Activated CD8-positive, alpha-beta T cell treated with anti-CD3 and anti-CD28 coated beads for 36 hours (primary cell): ENCODE results near the gene TLCD3A. TPM values are rescaled to one million over a fixed set of nuclear protein-coding genes. Genes with fewer than 3 reads are reported as not detected.

Experiments
- ATAC-seq: fragments of 200-7000 bp; cut with Tn5 transposase; one replicate; pipeline ENCODE4 v1.10.0; 2021; ENCODE audit warnings: mild to moderate bottlenecking, moderate library complexity
- CTCF ChIA-PET: fragments of 350-600 bp; sonication (Branson Sonifier 250); formaldehyde crosslinking; loops from one replicate; lab custom pipeline; 2021; ENCODE audit warnings: antibody characterized with exemption; lab: Charles Lee
- POLR2A ChIA-PET: fragments of 350-600 bp; sonication (Branson Sonifier 250); formaldehyde crosslinking; loops from one replicate; lab custom pipeline; 2021; ENCODE audit warnings: antibody characterized with exemption; lab: Charles Lee
- DNase-seq: peaks from one replicate; pipeline ENCODE4 v3.0.0-alpha.2; 2020
- H3K27ac Mint-ChIP-seq: one replicate; pipeline ENCODE4 v1.8.0; 2021; ENCODE audit warnings: mild to moderate bottlenecking, mixed read lengths
- H3K27me3 Mint-ChIP-seq: one replicate; pipeline ENCODE4 v1.8.0; 2021; ENCODE audit warnings: mixed read lengths
- H3K36me3 Mint-ChIP-seq: one replicate; pipeline ENCODE4 v1.8.0; 2021; ENCODE audit warnings: low read depth, mixed read lengths
- H3K4me1 Mint-ChIP-seq: one replicate; pipeline ENCODE4 v1.8.0; 2021; ENCODE audit warnings: low read depth, mixed read lengths
- H3K4me3 Mint-ChIP-seq: one replicate; pipeline ENCODE4 v1.8.0; 2021; ENCODE audit warnings: mild to moderate bottlenecking, moderate library complexity, mixed read lengths
- H3K9me3 Mint-ChIP-seq: one replicate; pipeline ENCODE4 v1.8.0; 2021; ENCODE audit warnings: mixed read lengths
- intact Hi-C: fragments of 100-400 bp; cut with micrococcal nuclease; formaldehyde crosslinking; loops from one replicate; pipeline ENCODE4 v1.10.0; 2022
- total RNA-seq, 2 experiments: library from RNA; stranded (reverse); gene quantifications; one replicate each; pipeline ENCODE4 v1.2.3, GENCODE V29; 2021
- TF ChIP-seq, protein P1 (sequence below): fragments of 200-600 bp; IDR thresholded peaks from one replicate; pipeline ENCODE4 v1.8.0; 2022; ENCODE audit warnings: antibody characterized with exemption, mild to moderate bottlenecking

TLCD3A gene
- total RNA-seq, 2 experiments from 2014 or later, result 30.9 to 34.4 TPM

DNA sequence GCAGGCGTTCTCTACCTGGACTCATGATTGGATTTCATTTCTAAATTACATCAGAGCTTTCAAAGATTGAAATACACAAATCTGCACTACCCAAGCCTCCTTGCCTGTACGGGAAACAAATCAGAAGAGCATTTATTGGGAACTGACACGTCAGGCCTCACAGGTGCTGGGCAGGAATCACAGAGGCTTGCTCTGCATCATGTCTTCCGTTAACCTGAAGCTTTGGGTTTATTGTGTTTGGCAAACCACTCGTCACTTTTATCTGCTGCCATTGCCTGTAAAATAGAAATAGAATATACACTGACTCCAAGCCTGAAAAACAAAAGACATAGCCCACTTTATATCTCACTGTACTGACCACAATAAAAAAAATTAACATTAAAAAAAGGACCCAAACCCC lies 27.6 kb downstream of the TLCD3A start:
- POLR2A ChIA-PET, result interaction anchor here (1.0 to 1.2 kb wide), 2 partner anchors 22 to 237 kb away, joined by 3 to 4 read pairs; partner anchors contain the start of genes GLOD4, MRM3 and TIMM22
- H3K9me3 Mint-ChIP-seq, result no peaks in the 10 kb centered on the region
- DNase-seq (no peak), ATAC-seq (no peak)
- no peak overlapping the region for H3K27ac Mint-ChIP-seq
- H3K4me1 Mint-ChIP-seq, result no peaks in the 10 kb centered on the region
- intact Hi-C loops, result no loop called here
- TF ChIP-seq, protein P1, sequence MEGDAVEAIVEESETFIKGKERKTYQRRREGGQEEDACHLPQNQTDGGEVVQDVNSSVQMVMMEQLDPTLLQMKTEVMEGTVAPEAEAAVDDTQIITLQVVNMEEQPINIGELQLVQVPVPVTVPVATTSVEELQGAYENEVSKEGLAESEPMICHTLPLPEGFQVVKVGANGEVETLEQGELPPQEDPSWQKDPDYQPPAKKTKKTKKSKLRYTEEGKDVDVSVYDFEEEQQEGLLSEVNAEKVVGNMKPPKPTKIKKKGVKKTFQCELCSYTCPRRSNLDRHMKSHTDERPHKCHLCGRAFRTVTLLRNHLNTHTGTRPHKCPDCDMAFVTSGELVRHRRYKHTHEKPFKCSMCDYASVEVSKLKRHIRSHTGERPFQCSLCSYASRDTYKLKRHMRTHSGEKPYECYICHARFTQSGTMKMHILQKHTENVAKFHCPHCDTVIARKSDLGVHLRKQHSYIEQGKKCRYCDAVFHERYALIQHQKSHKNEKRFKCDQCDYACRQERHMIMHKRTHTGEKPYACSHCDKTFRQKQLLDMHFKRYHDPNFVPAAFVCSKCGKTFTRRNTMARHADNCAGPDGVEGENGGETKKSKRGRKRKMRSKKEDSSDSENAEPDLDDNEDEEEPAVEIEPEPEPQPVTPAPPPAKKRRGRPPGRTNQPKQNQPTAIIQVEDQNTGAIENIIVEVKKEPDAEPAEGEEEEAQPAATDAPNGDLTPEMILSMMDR, result no peak
- H3K36me3 Mint-ChIP-seq, result peaks cover 27% of the 10 kb centered on the region
- no peak overlapping the region for H3K4me3 Mint-ChIP-seq
- H3K27me3 Mint-ChIP-seq, result no peaks in the 10 kb centered on the region
- CTCF ChIA-PET, result interaction anchor here (1.1 to 1.6 kb wide), 2 partner anchors 9 to 221 kb away, joined by 3 read pairs; no protein-coding TSS in a partner anchor

DNA sequence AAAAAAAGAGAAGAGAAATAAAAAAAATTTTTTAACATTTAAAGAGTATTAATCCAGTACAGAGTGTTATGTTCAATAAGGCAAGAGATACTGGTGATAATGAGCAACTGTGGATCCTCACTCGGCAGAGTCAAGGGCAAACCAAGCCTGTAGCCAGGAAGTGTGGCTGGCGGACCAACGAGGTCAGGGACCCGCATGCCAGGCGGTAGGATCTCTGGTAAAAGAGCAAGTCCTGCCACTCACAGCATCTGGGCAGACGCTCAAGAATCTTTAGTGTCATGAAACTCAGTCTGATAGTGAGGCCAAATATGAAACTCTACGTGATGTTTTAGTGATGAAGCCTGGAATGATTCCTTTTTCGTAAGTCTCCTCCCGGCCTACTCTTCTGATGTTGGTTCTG lies 28.0 kb downstream of the TLCD3A start:
- no peaks in the 10 kb centered on the region for H3K4me1 Mint-ChIP-seq
- peaks cover 30% of the 10 kb centered on the region for H3K36me3 Mint-ChIP-seq
- no peaks in the 10 kb centered on the region for H3K27me3 Mint-ChIP-seq
- no peak overlapping the region for H3K4me3 Mint-ChIP-seq
- no peak for ATAC-seq
- intact Hi-C loops, result no loop called here
- H3K9me3 Mint-ChIP-seq, result no peaks in the 10 kb centered on the region
- no peak overlapping the region for H3K27ac Mint-ChIP-seq
- DNase-seq, result no peak
- POLR2A ChIA-PET, result interaction anchor here (1.0 kb wide), 1 partner anchor 236 kb away, joined by 3 read pairs; the partner anchor contains the start of gene TIMM22
- TF ChIP-seq, protein P1, result no peak
- CTCF ChIA-PET, result interaction anchor here (1.6 kb wide), 1 partner anchor 220 kb away, joined by 3 read pairs; no protein-coding TSS in a partner anchor

DNA sequence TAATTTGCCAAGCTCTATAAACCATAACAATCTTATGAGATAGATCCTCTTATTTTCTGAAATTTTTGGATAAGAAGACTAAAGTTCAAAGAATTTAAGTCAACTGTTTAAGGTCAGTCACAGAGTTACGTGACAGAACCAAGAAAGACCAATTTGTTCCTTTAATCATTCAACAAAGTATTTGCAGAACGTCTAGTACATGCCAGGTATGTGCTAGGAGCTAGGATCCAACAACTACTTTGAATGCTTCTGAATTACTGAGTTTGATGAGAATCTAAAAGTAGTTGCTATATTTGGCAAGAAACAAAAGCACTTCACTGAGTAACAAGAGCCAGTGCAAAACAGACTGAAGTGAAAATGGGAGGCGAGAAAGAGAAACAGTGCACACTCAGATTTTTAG lies 34.7 kb downstream of the TLCD3A start:
- peaks cover 41% of the 10 kb centered on the region for H3K36me3 Mint-ChIP-seq
- no peak overlapping the region for H3K27ac Mint-ChIP-seq
- H3K4me3 Mint-ChIP-seq, result no peak overlapping the region

DNA sequence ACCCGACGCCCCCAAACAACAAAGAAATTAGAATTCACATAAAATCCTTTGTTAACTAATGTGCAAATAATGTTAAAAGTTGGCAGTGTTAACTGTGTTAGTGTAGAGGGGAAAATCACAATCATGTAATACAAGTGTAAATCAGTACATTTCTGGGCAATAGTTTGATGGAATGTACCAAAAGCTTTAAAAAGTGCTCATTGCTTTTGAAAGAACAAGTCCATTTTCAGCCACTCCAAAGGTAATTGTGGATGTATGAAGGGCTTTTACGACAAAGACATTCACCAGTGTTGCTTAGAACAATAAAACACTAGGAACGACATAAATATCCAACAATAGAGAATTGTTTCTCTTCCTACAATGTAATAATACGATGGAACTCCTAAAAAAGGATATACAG lies 40.6 kb downstream of the TLCD3A start:
- Mint-ChIP-seq H3K36me3 (peaks cover 60% of the 10 kb centered on the region), H3K4me1 (peaks cover 22% of the 10 kb centered on the region), H3K9me3 (no peaks in the 10 kb centered on the region), H3K4me3 (no peak overlapping the region), H3K27ac (no peak overlapping the region), H3K27me3 (no peaks in the 10 kb centered on the region)
- TF ChIP-seq, protein P1, result no peak
- ChIA-PET POLR2A (interaction anchor here (0.8 to 1.1 kb wide), 2 partner anchors 9 to 11 kb away, joined by 5 to 6 read pairs; partner anchors contain the start of genes GLOD4 and MRM3), CTCF (interaction anchor here (1.2 to 1.8 kb wide), 4 partner anchors 9 to 283 kb away, joined by 3 to 6 read pairs (median 5); partner anchors contain the start of genes GEMIN4, GLOD4, MRM3 and TIMM22)
- ATAC-seq (no peak), DNase-seq (no peak)
- intact Hi-C loops, result no loop called here

More for the DNA sequence above, 34.7 kb downstream of the TLCD3A start:
- CTCF ChIA-PET, result interaction anchor here (1.1 to 1.6 kb wide), 2 partner anchors 10 to 214 kb away, joined by 3 read pairs; no protein-coding TSS in a partner anchor
- POLR2A ChIA-PET, result no interaction called here
- no peaks in the 10 kb centered on the region for H3K9me3 Mint-ChIP-seq
- ATAC-seq (no peak), DNase-seq (no peak)
- TF ChIP-seq, protein P1, result no peak
- intact Hi-C loops, result no loop called here
- no peaks in the 10 kb centered on the region for H3K27me3 Mint-ChIP-seq
- H3K4me1 Mint-ChIP-seq, result no peaks in the 10 kb centered on the region
